Effector memory CD8-positive, alpha-beta T cell (primary cell): ENCODE measurements around the gene PLD1.

ENCODE experiments used
- ATAC-seq: fragments of 150-1000 bp; cut with Tn5 transposase; replicated peaks from 2 replicates; pipeline ENCODE4 v1.10.0; 2021; ENCODE audit warnings: mild to moderate bottlenecking, moderate library complexity
- DNase-seq, 3 experiments: peaks; one replicate each; pipeline ENCODE4 v3.0.0; 2021
- H3K27ac Mint-ChIP-seq, 2 donors: one replicate each; pipeline ENCODE4 v1.8.0; 2022; ENCODE audit warnings: mild to moderate bottlenecking in 2 of 2, mixed read lengths in 2 of 2, moderate library complexity in 2 of 2
- H3K27me3 Mint-ChIP-seq, 2 donors: one replicate each; pipeline ENCODE4 v1.8.0; 2022; ENCODE audit warnings: mixed read lengths in 2 of 2
- H3K36me3 Mint-ChIP-seq: one replicate; pipeline ENCODE4 v1.8.0; 2022; ENCODE audit warnings: mild to moderate bottlenecking, moderate library complexity, mixed read lengths; ENCODE audit not compliant: insufficient read depth
- H3K4me1 Mint-ChIP-seq, 2 donors: one replicate each; pipeline ENCODE4 v1.8.0; 2022; ENCODE audit warnings: low read depth in 2 of 2, mixed read lengths in 2 of 2
- H3K4me3 Mint-ChIP-seq, 2 donors: one replicate each; pipeline ENCODE4 v1.8.0; 2022; ENCODE audit warnings: mild to moderate bottlenecking in 2 of 2, mixed read lengths in 2 of 2, moderate library complexity in 2 of 2
- H3K9me3 Mint-ChIP-seq, 2 donors: one replicate each; pipeline ENCODE4 v1.8.0; 2022; ENCODE audit warnings: mixed read lengths in 2 of 2

PLD1 gene

DNA sequence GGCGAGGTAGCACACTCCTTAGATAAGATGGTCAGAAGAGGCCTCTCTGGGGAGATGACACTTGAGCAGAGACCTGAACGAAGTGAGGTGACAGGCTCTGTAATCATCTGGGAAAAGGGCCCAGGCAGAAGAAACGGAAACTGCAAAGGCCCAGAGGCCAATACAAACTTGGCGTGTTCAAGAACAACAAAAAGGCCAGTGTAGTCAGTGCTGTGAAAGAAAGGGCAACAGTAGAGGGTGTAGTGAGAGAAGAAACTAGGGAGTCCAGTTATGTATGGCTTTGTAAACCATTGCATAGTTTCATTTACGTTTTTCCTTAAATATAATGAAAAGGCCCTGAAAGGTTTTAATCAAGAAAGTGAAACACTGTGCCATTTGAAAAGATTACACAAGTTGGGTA lies 31.8 kb downstream of the PLD1 start:
- ATAC-seq (no peak), DNase-seq (no peak)
- H3K36me3 Mint-ChIP-seq: no peaks in the 10 kb centered on the region
- no peak overlapping the region for H3K27ac Mint-ChIP-seq
- H3K4me3 Mint-ChIP-seq: no peak overlapping the region
- H3K9me3 Mint-ChIP-seq: no peaks in the 10 kb centered on the region
- peaks cover 0 to 13% of the 10 kb centered on the region in 2 donors for H3K27me3 Mint-ChIP-seq
- peaks cover 0 to 8% of the 10 kb centered on the region in 2 donors for H3K4me1 Mint-ChIP-seq

DNA sequence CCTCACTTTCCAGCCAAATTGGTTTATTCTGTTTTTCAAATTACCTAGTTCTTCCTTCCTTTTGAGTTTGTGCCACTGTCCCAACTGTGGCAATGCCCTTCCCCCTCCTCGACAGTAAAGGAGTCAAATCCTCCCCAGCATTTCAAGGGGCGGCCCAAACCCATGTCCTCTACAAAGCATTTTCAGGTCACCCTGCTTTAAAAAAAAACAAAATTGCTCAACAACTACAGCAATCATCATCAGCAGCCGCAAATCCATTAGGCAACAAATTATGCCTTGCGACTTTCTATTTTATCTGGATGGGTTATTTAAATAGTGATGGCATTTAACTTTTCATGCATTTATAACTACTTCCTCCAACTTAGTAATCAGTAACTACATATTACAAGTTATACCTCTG lies 32.7 kb downstream of the PLD1 start:
- Mint-ChIP-seq H3K36me3 (no peaks in the 10 kb centered on the region), H3K4me3 (no peak overlapping the region), H3K4me1 (peaks cover 0 to 8% of the 10 kb centered on the region in 2 donors), H3K27ac (peak overlapping the region in 1 of 2 donors; percentile 80), H3K9me3 (no peaks in the 10 kb centered on the region), H3K27me3 (peaks cover 0 to 13% of the 10 kb centered on the region in 2 donors)
- DNase-seq (no peak), ATAC-seq (no peak)

DNA sequence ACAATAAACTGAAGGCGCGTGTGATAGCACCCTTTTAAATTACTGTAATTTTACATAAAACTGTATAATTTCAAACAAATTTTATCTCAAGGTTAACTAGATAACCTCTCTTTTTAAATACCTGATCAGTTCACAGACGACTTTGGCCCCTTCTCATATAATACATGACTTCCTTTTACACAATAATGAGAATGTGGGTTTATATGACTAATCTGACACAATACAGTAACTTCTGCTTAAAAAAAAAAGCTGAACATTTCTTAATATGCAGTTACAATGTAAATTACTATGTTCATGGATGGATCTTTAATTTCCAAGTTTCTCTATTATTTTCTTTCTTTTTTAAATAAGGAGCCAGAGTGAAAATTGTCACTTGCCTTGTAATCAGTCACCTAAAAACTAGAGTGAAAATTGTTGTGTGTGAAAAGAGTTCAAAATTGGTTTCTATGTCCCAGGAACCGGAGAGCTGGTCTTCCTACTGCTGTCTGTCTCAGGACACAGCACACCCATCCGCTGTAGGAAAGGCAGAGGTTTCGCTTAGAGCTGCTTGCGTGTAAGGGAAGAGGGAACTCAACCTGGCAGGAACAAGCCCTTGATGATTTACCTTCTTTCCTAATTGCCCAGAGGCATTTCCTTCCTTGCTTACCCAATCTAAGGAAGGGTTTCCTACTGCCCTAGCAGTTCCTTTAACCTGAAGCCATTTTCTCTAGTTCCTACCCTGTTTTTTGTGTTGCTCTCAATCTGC lies 33.3 kb downstream of the PLD1 start:
- Mint-ChIP-seq H3K9me3 (no peaks in the 10 kb centered on the region), H3K36me3 (no peaks in the 10 kb centered on the region), H3K27ac (peak overlapping the region in 1 of 2 donors; percentile 80), H3K4me3 (no peak overlapping the region), H3K4me1 (peaks cover 0 to 8% of the 10 kb centered on the region in 2 donors), H3K27me3 (peaks cover 0 to 13% of the 10 kb centered on the region in 2 donors)
- DNase-seq (no peak), ATAC-seq (no peak)

DNA sequence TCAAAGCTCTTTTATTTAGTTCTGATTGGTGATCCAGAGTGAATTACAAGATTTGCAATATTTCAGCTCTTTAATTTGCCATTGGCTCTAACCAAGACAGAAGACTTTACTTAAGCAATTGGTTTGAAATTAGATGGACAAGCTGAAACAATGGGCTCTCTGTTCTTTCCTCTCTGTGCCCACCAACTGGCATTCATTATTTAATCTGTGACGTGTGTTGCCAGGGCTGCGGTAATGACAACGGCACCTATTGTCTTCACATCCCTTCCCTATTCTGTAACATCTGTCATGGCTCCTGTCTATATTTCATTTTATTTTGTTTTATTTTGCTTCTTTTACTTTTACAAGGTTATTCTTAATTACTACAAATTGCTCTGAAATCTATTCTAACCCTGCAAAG lies 33.9 kb downstream of the PLD1 start:
- Mint-ChIP-seq H3K36me3 (no peaks in the 10 kb centered on the region), H3K27ac (no peak overlapping the region), H3K4me1 (peaks cover 0 to 8% of the 10 kb centered on the region in 2 donors), H3K9me3 (no peaks in the 10 kb centered on the region), H3K4me3 (no peak overlapping the region), H3K27me3 (peaks cover 0 to 13% of the 10 kb centered on the region in 2 donors)
- DNase-seq: no peak
- ATAC-seq: no peak

DNA sequence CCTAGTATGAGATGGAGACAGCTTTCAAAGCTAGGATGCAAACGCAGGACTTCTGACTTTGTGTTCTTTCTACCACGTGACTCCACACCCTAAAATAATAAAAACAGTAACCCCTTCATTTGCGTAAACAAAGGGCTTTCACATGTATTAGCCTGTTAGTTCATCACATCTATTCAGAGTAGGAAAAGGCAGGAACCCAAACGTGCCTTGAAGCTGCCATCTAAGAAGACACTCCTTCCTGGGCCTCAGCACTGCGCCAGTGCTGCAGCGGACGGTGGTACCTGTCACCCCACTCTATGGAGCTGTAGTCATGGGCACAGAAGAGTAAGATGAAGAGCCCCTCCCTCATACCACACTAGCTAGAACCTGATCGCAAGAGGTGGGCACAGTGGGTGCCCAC lies 34.3 kb downstream of the PLD1 start:
- DNase-seq: no peak
- H3K9me3 Mint-ChIP-seq: no peaks in the 10 kb centered on the region
- peaks cover 0 to 13% of the 10 kb centered on the region in 2 donors for H3K27me3 Mint-ChIP-seq
- H3K36me3 Mint-ChIP-seq: no peaks in the 10 kb centered on the region
- no peak overlapping the region for H3K27ac Mint-ChIP-seq
- H3K4me3 Mint-ChIP-seq: no peak overlapping the region
- ATAC-seq: no peak
- H3K4me1 Mint-ChIP-seq: peaks cover 0 to 12% of the 10 kb centered on the region in 2 donors

DNA sequence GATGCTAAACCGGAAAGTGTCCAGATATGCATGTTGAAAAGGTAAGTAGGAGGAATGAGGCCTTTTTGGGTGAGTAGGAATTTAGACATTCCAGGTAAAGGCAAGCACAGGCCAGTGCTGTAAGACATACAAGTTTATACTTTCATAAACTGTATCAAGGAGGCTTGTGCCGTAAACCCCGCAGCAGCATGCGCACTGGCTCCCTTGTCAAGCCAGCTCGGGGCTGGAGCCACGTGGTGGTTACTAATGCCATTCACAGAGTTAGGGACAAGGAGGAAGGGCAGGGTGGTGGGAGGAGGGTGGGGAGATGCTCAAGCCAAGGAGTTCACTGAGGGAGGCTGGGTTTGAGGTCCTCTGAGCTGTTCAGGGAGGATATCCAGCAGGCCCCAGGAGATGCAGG lies 35.8 kb downstream of the PLD1 start:
- peak overlapping the region in 1 of 2 donors; percentile 39 for H3K27ac Mint-ChIP-seq
- peaks cover 0 to 15% of the 10 kb centered on the region in 2 donors for H3K27me3 Mint-ChIP-seq
- no peak overlapping the region for H3K4me3 Mint-ChIP-seq
- H3K36me3 Mint-ChIP-seq: no peaks in the 10 kb centered on the region
- H3K4me1 Mint-ChIP-seq: peaks cover 0 to 13% of the 10 kb centered on the region in 2 donors
- ATAC-seq: no peak
- no peak for DNase-seq
- no peaks in the 10 kb centered on the region for H3K9me3 Mint-ChIP-seq

DNA sequence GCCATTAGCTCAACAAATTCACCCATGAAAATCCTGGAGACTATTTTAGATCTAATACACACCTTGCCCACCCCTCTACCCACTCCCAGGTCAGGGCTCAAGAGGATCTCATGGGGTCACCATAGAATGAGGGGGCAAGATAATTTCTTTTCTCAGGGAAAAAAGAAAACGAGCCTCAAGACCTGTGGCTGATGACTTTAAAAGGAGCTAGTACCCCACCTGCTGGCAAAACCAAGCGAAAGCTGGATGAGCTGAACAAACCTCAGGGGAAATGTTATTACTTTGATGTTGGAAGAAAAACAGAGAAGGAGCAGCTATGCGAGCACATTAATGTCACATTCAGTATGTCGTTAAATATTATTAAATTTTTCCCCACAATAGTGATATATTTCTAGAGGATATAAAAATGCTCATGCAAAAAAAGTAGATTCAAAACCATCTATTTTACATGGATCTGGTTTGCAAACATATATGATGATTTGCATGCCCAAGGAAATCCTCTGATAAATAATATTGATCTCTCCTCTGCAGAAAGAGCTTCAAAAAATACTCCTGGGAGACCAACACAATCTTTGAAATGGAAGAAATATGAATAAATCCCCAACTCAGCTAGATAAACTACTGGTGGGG lies 37.7 kb downstream of the PLD1 start:
- ATAC-seq (peak; percentile 54), DNase-seq (peak; percentile 19 to 38 (median 20))
- no peak overlapping the region for H3K4me3 Mint-ChIP-seq
- H3K9me3 Mint-ChIP-seq: no peaks in the 10 kb centered on the region
- peaks cover 0 to 10% of the 10 kb centered on the region in 2 donors for H3K4me1 Mint-ChIP-seq
- H3K36me3 Mint-ChIP-seq: no peaks in the 10 kb centered on the region
- H3K27me3 Mint-ChIP-seq: peaks cover 0 to 16% of the 10 kb centered on the region in 2 donors
- H3K27ac Mint-ChIP-seq: peak overlapping the region in 1 of 2 donors; percentile 28

DNA sequence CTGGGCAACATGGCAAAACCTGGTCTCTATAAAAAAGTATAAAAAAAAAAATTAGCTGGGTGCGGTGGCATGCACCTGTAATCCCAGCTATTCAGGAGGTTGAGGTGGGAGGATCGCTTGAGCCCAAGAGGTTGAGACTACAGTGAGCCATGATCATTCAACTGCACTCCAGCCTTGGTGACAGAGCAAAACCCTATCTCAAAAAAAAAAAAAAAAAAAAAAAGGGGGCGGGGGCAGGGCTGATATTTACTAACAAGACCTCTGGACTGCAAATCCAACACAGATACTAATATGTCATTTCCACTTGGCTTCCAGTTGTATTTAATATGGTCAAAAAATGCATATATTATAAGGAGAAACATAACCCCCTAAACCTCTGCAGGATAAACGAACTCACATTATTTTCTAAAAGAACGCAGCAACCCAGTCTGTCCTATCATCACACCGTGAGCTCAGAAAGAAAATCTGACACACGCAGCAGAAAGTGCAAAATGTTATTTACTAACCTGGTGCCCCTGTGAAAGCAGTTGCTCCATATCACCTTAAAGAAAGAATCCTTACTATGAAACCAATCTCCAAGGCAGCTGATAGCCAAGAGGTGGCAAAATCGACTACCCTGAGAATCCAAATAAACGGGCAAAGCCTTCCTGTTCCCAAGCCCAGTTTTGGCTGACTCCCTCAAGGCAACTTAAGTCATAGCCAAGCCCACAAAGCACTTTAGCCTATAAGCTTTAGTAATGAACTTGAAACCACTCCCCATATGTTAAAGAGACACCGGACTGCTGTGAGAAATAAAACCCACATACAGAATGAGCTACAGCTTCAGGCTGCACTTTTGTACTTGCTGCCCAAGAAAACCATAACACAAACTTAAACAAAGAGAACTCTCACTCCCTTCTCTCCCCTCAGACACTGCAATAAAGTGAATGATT lies 39.3 kb downstream of the PLD1 start:
- no peak overlapping the region for H3K4me3 Mint-ChIP-seq
- H3K4me1 Mint-ChIP-seq: peaks cover 0 to 7% of the 10 kb centered on the region in 2 donors
- no peaks in the 10 kb centered on the region for H3K9me3 Mint-ChIP-seq
- DNase-seq: no peak
- no peak for ATAC-seq
- H3K27me3 Mint-ChIP-seq: peaks cover 0 to 16% of the 10 kb centered on the region in 2 donors
- no peak overlapping the region for H3K27ac Mint-ChIP-seq
- H3K36me3 Mint-ChIP-seq: no peaks in the 10 kb centered on the region

DNA sequence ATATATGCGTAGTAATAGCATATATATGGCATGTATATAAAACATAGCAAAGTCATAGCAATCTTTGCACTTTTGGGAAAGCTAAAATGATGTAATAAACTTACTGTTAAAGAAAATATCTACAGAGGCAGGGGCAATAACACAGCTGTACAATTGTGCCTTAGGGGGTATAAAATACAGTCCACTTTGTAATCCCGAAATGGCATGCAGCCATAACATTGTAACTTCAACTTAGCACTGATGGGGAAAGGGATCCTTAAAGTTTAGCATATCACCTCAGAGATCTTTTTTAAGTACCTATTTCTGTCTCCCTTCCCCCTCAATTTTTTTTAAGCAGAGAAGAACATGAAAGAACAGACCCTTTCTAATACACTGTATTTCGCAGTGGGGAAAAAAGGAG lies 40.8 kb downstream of the PLD1 start:
- Mint-ChIP-seq H3K4me3 (no peak overlapping the region), H3K36me3 (no peaks in the 10 kb centered on the region), H3K27ac (no peak overlapping the region), H3K9me3 (no peaks in the 10 kb centered on the region), H3K4me1 (peaks cover 0 to 9% of the 10 kb centered on the region in 2 donors), H3K27me3 (peaks cover 0 to 19% of the 10 kb centered on the region in 2 donors)
- ATAC-seq (no peak), DNase-seq (no peak)

DNA sequence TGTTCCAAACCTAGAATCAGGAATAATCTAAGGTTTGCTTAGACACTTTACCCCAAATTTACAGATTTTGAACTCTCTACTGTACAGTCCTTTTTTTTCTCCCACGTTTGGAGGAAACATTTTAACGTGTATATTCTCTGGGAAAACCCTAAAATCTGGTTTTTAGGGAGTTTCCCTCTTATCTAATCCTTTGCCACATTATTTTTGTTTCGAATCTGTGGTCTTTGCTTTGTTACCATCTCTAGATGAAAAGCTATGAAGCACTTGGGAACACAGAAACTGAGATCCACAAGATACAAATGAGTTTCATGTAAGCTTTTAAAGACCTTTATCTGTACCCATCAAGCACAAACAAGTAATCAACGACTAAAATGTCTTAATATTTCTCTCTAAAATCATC lies 41.3 kb downstream of the PLD1 start:
- no peak for ATAC-seq
- H3K27ac Mint-ChIP-seq: no peak overlapping the region
- no peaks in the 10 kb centered on the region for H3K36me3 Mint-ChIP-seq
- H3K4me3 Mint-ChIP-seq: no peak overlapping the region
- H3K4me1 Mint-ChIP-seq: peaks cover 0 to 9% of the 10 kb centered on the region in 2 donors
- peaks cover 0 to 17% of the 10 kb centered on the region in 2 donors for H3K27me3 Mint-ChIP-seq
- DNase-seq: no peak
- H3K9me3 Mint-ChIP-seq: no peaks in the 10 kb centered on the region

DNA sequence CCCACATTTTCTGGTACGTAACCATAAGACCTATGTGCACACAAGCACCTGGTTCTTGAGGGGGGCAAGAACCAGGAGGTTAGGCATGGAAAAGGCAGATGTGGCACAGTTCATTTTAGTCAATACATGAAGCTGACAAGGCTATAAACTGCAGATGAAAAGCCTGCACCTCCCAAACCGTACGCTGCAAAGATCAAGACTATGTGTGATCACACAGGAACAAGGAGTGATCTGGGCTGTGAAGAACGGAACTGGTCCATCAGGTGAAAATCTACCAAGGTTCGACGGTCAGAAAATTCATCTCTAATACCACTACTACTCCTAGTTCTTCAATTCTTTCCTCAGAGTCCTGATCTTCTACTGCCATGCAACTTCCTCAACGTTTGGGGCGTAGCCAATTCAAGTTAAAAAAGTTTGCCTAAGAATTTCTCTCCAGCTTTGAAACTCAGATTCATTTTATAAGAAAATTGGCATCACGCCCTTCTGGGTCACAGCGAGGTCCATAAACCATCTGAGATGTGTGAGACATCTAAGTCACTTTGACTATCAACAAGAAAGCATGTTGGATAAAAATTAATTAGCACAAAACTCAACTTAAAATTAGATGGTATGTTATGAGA lies 41.9 kb downstream of the PLD1 start:
- no peak for ATAC-seq
- no peak for DNase-seq
- H3K27me3 Mint-ChIP-seq: peaks cover 0 to 15% of the 10 kb centered on the region in 2 donors
- H3K4me1 Mint-ChIP-seq: peaks cover 0 to 9% of the 10 kb centered on the region in 2 donors
- no peaks in the 10 kb centered on the region for H3K36me3 Mint-ChIP-seq
- no peak overlapping the region for H3K4me3 Mint-ChIP-seq
- no peak overlapping the region for H3K27ac Mint-ChIP-seq
- no peaks in the 10 kb centered on the region for H3K9me3 Mint-ChIP-seq

DNA sequence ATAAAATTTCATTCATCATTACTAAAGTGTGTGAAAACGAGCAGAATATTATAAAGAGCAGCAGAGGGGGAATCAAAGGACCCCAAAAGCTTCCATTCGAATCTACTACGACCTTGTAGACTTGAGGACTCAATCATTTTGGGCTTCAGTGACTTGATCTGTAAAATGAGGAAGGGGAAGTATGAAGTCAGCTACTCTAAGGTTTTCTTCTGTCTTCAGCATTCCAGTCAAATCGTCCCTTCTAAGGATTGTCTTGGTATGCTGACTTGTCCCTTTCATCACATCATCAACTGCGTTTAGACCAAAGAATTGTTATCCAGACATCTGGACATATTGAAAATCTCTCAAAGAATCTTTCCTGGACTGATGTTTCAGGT lies 44.8 kb downstream of the PLD1 start:
- Mint-ChIP-seq H3K4me3 (no peak overlapping the region), H3K4me1 (peaks cover 0 to 10% of the 10 kb centered on the region in 2 donors), H3K27ac (no peak overlapping the region), H3K9me3 (no peaks in the 10 kb centered on the region), H3K27me3 (peaks cover 22 to 30% of the 10 kb centered on the region in 2 donors), H3K36me3 (no peaks in the 10 kb centered on the region)
- DNase-seq: no peak
- no peak for ATAC-seq

DNA sequence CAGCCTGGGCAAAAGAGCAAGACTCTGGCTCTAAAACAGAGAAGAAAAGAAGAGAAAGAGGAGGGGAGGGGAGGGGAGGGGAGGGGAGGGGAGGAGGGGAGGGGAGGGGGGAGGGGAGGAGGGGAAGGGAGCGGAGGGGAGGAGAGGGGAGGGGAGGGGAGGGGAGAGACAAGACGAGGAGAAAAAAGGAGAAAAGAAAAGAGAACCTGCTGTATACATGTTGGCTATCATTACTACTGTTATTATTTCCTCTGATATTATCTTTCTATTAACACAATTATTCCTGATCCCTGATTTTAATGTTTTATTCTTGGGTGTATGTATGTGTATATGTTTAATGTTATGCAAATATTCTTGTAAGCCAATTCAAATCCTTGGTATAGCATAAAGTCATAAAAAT lies 46.9 kb downstream of the PLD1 start:
- Mint-ChIP-seq H3K4me3 (no peak overlapping the region), H3K36me3 (no peaks in the 10 kb centered on the region), H3K4me1 (peaks cover 0 to 10% of the 10 kb centered on the region in 2 donors), H3K9me3 (no peaks in the 10 kb centered on the region), H3K27me3 (peaks cover 24 to 27% of the 10 kb centered on the region in 2 donors), H3K27ac (no peak overlapping the region)
- no peak for DNase-seq
- ATAC-seq: no peak
